Measurements from ENCODE around the gene NFIX. TPM values are rescaled to one million over a fixed set of nuclear protein-coding genes. Genes with fewer than 3 reads are reported as not detected.

Gene NFIX
- total RNA-seq, 2 donors from 2014 or later = 0.31 to 0.89 TPM

DNA sequence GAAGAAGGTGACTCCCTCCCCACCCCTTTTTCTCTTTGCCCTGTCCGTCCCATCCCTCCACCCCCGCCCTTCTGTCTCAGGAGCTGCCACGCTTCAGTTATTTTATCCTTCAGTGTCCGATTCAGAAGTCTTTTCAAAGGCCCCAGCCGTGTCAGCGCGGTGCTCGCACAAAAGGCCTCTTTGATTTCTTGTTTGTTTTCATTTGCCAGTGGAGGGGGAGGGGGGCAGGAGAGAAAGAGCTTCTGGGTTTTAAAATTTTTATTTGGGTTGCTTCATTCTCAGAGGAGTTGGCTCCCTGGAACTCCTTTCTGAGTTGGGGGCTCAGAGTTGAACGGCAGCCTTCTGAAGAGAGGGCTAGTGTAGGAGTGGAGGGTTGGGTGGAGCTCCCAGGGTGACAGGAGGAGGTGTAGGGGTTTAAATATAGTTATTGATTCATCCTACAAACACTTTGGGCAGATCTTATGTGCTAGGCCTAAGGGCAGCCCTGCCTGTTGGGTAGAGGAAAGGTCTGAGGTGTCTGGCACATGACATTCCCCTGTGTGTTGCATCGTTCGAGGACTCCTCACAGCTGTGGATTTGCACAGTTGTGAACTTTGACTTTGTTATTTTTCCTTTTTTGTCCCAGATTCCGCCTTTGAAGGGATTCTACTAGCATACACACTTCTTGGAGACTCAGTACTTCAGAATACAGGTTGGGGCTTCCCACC is 36.8 kb downstream of the NFIX start:
- no peaks in the 10 kb centered on the region for H3K9me3 Mint-ChIP-seq

GRCh38 chr19:13032837-13033236 is 37.6 kb downstream of the NFIX start:
- Mint-ChIP-seq H3K27ac (no peak overlapping the region), H3K4me3 (no peak overlapping the region), H3K9me3 (no peaks in the 10 kb centered on the region), H3K4me1 (ENCODE audit: low read depth in 2 of 2) (peaks cover 11 to 21% of the 10 kb centered on the region in 2 donors), H3K36me3 (no peaks in the 10 kb centered on the region), H3K27me3 (peaks cover 8 to 15% of the 10 kb centered on the region in 2 donors)
- ATAC-seq = no peak
- DNase-seq (ENCODE audit: low spot score) = no peak

More for the DNA sequence above, 36.8 kb downstream of the NFIX start:
- H3K4me1 Mint-ChIP-seq (ENCODE audit: low read depth in 2 of 2) = peaks cover 7 to 15% of the 10 kb centered on the region in 2 donors
- no peak overlapping the region for H3K4me3 Mint-ChIP-seq
- H3K27ac Mint-ChIP-seq = no peak overlapping the region
- H3K36me3 Mint-ChIP-seq = no peaks in the 10 kb centered on the region
- H3K27me3 Mint-ChIP-seq = peaks cover 8 to 11% of the 10 kb centered on the region in 2 donors
- ATAC-seq (no peak), DNase-seq (ENCODE audit: low spot score) (no peak)

GRCh38 chr19:13033244-13033643 is 38.0 kb downstream of the NFIX start:
- H3K4me1 Mint-ChIP-seq (ENCODE audit: low read depth in 2 of 2) = peaks cover 11 to 21% of the 10 kb centered on the region in 2 donors
- DNase-seq (ENCODE audit: low spot score) = no peak
- H3K4me3 Mint-ChIP-seq = no peak overlapping the region

DNA sequence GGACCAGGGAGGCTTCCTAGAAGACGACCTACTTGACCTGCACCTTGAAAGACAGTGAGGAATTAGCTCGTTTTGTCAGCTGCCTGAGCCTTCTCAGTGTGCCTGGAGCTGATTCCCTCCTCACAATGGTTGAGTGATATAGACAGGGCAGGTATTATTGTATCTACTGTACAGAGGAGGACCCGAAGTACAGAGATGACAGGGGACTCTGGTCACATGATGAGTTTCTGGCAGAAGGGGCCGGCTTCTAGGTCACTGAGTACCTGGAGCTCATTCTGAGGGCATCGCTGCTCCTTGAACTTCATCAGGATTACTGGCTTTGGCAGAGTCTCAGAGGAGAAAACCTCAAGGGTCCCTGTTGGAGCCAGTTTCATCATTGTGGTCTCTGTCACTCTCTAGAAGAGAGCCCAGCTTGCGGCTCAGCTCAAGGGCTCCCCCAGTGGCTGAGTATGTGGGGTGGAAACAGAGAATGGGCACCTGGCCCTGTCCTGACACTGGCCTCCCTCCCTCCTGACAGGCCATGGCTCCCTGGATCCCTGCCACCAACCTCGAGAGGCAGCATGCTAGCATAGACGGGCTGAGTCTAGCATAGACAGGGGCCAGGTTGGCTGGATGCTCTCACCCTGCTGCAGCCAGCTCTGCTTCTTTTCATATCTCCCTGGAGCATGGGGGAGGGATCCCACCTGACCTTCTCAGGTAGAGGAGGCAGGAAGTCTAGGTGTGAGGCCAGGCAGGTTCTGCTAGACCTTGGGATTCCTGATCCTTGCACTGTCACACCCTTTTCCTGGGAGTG is 38.7 kb downstream of the NFIX start:
- no peaks in the 10 kb centered on the region for H3K36me3 Mint-ChIP-seq
- H3K4me1 Mint-ChIP-seq (ENCODE audit: low read depth in 2 of 2) = peaks cover 11 to 21% of the 10 kb centered on the region in 2 donors
- no peak overlapping the region for H3K27ac Mint-ChIP-seq
- ATAC-seq (peak; percentile 69 to 79), DNase-seq (ENCODE audit: low spot score) (no peak)
- H3K4me3 Mint-ChIP-seq = no peak overlapping the region
- no peaks in the 10 kb centered on the region for H3K9me3 Mint-ChIP-seq
- peaks cover 7 to 9% of the 10 kb centered on the region in 2 donors for H3K27me3 Mint-ChIP-seq

More at GRCh38 chr19:13033244-13033643, 38.0 kb downstream of the NFIX start:
- no peak for ATAC-seq
- Mint-ChIP-seq H3K27ac (no peak overlapping the region), H3K36me3 (no peaks in the 10 kb centered on the region), H3K27me3 (peaks cover 8 to 14% of the 10 kb centered on the region in 2 donors), H3K9me3 (no peaks in the 10 kb centered on the region)

DNA sequence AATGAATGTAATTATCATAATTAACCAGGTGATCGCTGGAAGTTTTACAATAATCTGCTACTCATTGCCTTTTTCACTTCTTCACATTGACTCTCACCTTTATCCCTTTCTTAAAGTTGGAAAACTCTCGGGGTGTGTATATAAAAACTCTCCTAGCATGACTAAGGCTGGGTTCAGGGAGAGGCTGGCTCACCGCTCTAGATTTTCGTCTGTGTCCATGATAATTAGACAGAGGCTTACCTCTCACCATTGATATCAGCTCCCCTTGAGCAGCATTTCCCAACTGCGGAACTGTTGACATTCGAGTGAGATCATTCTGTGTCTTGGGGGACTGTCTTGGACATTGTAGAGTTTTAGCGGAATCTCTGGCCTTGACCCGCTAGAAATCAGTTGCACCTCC is 39.4 kb downstream of the NFIX start:
- Mint-ChIP-seq H3K9me3 (no peaks in the 10 kb centered on the region), H3K27me3 (peaks cover under 1 to 10% of the 10 kb centered on the region in 2 donors), H3K27ac (no peak overlapping the region), H3K36me3 (no peaks in the 10 kb centered on the region), H3K4me3 (no peak overlapping the region), H3K4me1 (ENCODE audit: low read depth in 2 of 2) (peaks cover 11 to 21% of the 10 kb centered on the region in 2 donors)
- ATAC-seq (no peak), DNase-seq (ENCODE audit: low spot score) (no peak)

DNA sequence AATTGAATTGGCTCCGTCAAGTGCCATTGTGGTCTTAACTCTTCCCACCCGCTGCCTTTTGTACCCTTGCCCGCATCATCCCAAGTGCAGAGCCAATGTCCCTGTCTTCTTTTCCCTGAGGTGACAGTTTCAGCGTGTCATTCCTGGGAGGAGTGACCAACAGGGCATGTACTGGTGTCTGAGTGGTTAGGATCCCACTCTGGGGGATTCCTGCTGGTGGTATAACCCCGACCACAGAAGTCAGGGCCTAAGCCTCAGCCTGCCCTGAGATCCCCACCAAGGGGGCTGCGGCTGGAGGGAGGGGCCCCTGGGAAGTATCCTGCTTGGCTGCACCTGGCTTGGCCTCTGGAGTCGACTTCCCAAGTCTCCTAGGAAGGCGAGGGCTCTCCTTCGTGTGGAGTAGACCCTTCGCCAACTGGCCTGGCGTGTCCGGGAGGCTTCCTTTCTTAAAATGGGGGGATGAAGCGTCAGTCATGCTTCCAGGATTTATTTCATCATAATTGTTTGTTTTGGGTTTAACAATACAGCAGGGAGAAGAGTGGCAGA is 40.6 kb downstream of the NFIX start:
- ATAC-seq = no peak
- Mint-ChIP-seq H3K4me1 (ENCODE audit: low read depth in 2 of 2) (peaks cover 11 to 21% of the 10 kb centered on the region in 2 donors), H3K36me3 (no peaks in the 10 kb centered on the region), H3K27me3 (peaks cover 0 to 10% of the 10 kb centered on the region in 2 donors), H3K27ac (no peak overlapping the region), H3K9me3 (no peaks in the 10 kb centered on the region), H3K4me3 (no peak overlapping the region)
- no peak for DNase-seq (ENCODE audit: low spot score)

DNA sequence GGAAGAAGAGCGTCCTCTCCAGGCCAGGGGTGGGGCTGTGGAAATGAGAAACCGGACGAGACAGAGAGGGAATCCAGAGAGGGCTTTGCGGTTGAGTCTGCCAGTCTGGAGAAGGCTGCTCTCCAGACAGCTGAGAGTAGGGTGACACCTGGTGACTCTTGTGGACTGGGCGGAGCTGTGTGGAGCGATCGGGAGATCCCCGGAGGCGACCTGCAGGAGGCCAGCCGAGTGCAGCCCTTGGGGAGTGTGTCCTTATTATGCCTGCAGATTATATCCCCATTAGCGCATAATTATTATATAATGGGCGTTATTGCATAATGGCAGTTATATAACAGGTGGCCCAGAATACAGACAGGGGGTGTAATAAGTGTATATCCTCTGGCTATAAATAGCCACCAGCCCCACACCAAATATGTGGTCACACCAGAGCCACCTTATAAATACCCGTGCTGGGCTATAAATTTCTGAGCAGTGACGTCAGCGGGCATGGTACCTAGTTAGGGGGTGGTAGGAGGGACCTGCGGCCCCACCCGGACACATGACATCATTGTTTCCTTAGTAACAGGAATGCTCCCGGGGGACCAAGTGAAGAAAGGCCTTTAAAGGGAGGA is 41.2 kb downstream of the NFIX start:
- ATAC-seq (no peak), DNase-seq (ENCODE audit: low spot score) (no peak)
- Mint-ChIP-seq H3K36me3 (no peaks in the 10 kb centered on the region), H3K4me3 (no peak overlapping the region), H3K4me1 (ENCODE audit: low read depth in 2 of 2) (peaks cover 11 to 21% of the 10 kb centered on the region in 2 donors), H3K27ac (no peak overlapping the region), H3K9me3 (no peaks in the 10 kb centered on the region), H3K27me3 (peaks cover 0 to 10% of the 10 kb centered on the region in 2 donors)

DNA sequence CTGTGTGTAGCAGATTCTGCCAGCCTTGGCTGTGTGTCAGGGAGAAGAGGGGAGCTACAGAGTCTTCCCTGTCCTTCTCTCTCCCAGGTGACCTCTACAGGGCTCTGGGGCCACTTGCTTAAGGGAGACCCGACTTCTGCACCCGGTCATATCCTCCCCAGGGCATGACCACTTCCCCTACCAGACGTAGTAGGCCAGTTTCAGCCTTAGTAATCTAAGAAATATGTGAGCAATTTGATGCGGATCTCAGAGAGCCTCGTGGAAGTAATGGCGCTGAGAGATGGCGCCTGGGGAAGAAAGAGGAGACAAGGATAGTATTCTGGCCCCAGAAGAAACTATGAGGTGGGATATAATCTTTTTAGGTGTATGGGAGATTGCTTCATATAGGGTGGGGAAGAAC is 41.9 kb downstream of the NFIX start:
- DNase-seq (ENCODE audit: low spot score) = no peak

GRCh38 chr19:13037731-13038130 is 42.5 kb downstream of the NFIX start:
- Mint-ChIP-seq H3K36me3 (no peaks in the 10 kb centered on the region), H3K27ac (no peak overlapping the region), H3K9me3 (no peaks in the 10 kb centered on the region), H3K4me3 (no peak overlapping the region), H3K4me1 (ENCODE audit: low read depth in 2 of 2) (peaks cover 12 to 21% of the 10 kb centered on the region in 2 donors), H3K27me3 (peaks cover 0 to 10% of the 10 kb centered on the region in 2 donors)
- ATAC-seq (no peak), DNase-seq (ENCODE audit: low spot score) (no peak)

More for the DNA sequence above, 41.9 kb downstream of the NFIX start:
- Mint-ChIP-seq H3K4me3 (peak overlapping the region; percentile 22), H3K4me1 (ENCODE audit: low read depth in 2 of 2) (peaks cover 11 to 21% of the 10 kb centered on the region in 2 donors), H3K9me3 (no peaks in the 10 kb centered on the region), H3K36me3 (no peaks in the 10 kb centered on the region), H3K27ac (no peak overlapping the region), H3K27me3 (peaks cover 0 to 10% of the 10 kb centered on the region in 2 donors)
- peak in 1 of 2 donors; percentile 72 for ATAC-seq

- H3K27me3 Mint-ChIP-seq = peaks cover 0 to 12% of the 10 kb centered on the region in 2 donors
- no peaks in the 10 kb centered on the region for H3K9me3 Mint-ChIP-seq
- no peaks in the 10 kb centered on the region for H3K36me3 Mint-ChIP-seq
- H3K27ac Mint-ChIP-seq = no peak overlapping the region
- peaks cover 20 to 28% of the 10 kb centered on the region in 2 donors for H3K4me1 Mint-ChIP-seq (ENCODE audit: low read depth in 2 of 2)
- no peak for DNase-seq (ENCODE audit: low spot score)
- no peak for ATAC-seq
- no peak overlapping the region for H3K4me3 Mint-ChIP-seq
Observed at GRCh38 chr19:13038306-13039210, 43.3 kb downstream of the NFIX start.

GRCh38 chr19:13039211-13039789 is 44.0 kb downstream of the NFIX start:
- peaks cover 25 to 28% of the 10 kb centered on the region in 2 donors for H3K4me1 Mint-ChIP-seq (ENCODE audit: low read depth in 2 of 2)
- no peaks in the 10 kb centered on the region for H3K9me3 Mint-ChIP-seq
- no peaks in the 10 kb centered on the region for H3K36me3 Mint-ChIP-seq
- DNase-seq (ENCODE audit: low spot score) (no peak), ATAC-seq (no peak)
- H3K27ac Mint-ChIP-seq = no peak overlapping the region
- H3K4me3 Mint-ChIP-seq = no peak overlapping the region
- peaks cover 0 to 12% of the 10 kb centered on the region in 2 donors for H3K27me3 Mint-ChIP-seq

DNA sequence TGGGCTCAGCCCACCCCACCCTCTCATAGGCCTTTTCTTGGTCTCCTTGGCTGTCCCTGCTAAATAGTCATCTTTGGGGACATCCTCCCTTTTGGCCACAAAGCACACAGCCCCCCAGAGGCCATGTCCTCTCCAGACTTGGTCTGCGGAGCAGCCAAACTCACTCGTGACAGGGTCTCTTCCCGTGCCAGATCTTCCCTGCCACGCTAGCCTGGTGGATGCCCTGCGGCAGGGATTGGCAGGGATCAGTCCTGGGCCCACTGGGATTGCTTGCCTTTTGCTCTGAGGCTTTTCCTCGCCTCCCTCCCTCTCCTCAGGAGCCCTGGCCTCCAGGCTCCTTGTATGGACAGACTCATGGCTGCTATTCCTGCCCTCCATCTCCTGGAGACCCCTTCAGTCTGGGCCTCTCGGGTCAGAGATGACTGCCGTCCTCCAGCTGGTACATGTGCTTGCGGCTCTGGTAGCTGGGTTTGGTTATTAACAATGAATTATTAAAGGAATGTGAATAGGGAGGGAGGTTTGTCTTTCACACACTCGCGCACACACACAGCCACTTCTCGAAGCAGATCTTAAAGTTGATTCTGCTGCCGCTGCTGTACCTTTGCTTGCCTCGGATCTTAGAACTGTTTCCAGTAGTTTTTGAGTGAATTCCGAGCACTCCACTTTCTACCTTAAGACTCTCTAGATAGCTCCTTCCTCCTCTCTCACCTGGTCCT is 45.1 kb downstream of the NFIX start:
- H3K36me3 Mint-ChIP-seq = no peaks in the 10 kb centered on the region
- H3K27me3 Mint-ChIP-seq = peaks cover 0 to 12% of the 10 kb centered on the region in 2 donors
- ATAC-seq (no peak), DNase-seq (ENCODE audit: low spot score) (no peak)
- no peak overlapping the region for H3K4me3 Mint-ChIP-seq
- H3K27ac Mint-ChIP-seq = no peak overlapping the region
- no peaks in the 10 kb centered on the region for H3K9me3 Mint-ChIP-seq
- H3K4me1 Mint-ChIP-seq (ENCODE audit: low read depth in 2 of 2) = peaks cover 35% of the 10 kb centered on the region in 2 donors

Measured in natural killer cell treated with Interleukin-12 subunit alpha and Interleukin-12 subunit beta and Interleukin-15 and Interleukin-18, amount 100 ng/mL, for 72 hours (primary cell).